ENCODE data around the gene PCYT2.

Gene PCYT2

GRCh38 chr17:81942167-81942553 lies 31.0 kb upstream of the PCYT2 start:
- DNase-seq, result no peak

GRCh38 chr17:81941484-81942166 lies 30.4 kb upstream of the PCYT2 start:
- no peak for DNase-seq

GRCh38 chr17:81940538-81941483 lies 29.6 kb upstream of the PCYT2 start:
- DNase-seq, result no peak

- no peak for DNase-seq
Observed at GRCh38 chr17:81939881-81940385, 28.7 kb upstream of the PCYT2 start.

- no peak for DNase-seq
Observed at GRCh38 chr17:81939218-81939617, 28.0 kb upstream of the PCYT2 start.

GRCh38 chr17:81935709-81936084 lies 24.5 kb upstream of the PCYT2 start:
- no peak for DNase-seq

GRCh38 chr17:81934850-81935708 lies 23.9 kb upstream of the PCYT2 start:
- no peak for DNase-seq

GRCh38 chr17:81934098-81934757 lies 23.0 kb upstream of the PCYT2 start:
- DNase-seq, result no peak

- DNase-seq, result no peak
Observed at GRCh38 chr17:81933178-81933699, 22.0 kb upstream of the PCYT2 start.

- DNase-seq, result no peak
Observed at GRCh38 chr17:81932333-81932983, 21.3 kb upstream of the PCYT2 start.

GRCh38 chr17:81931557-81932332 lies 20.5 kb upstream of the PCYT2 start:
- no peak for DNase-seq

- DNase-seq, result no peak
Observed at GRCh38 chr17:81931189-81931556, 20.0 kb upstream of the PCYT2 start.

GRCh38 chr17:81930142-81931125 lies 19.2 kb upstream of the PCYT2 start:
- DNase-seq, result no peak

GRCh38 chr17:81929253-81930141 lies 18.3 kb upstream of the PCYT2 start:
- DNase-seq, result no peak

- DNase-seq, result no peak
Observed at GRCh38 chr17:81928544-81929252, 17.5 kb upstream of the PCYT2 start.

GRCh38 chr17:81927653-81928543 lies 16.7 kb upstream of the PCYT2 start, which contains the start of gene MAFG:
Gene MAFG (minus strand): TSS chr17:81927735. CDS start chr17:81923185, 4,550 bp downstream.
- peak; percentile 89 for DNase-seq

Measured in activated naive CD4-positive, alpha-beta T cell treated with Interleukin-2 at 50 U/mL for 16 hours (primary cell).